RWPE2 (cell line): Measurements from ENCODE around the gene THRB.

Experiments
- ATAC-seq: fragments of 200-7000 bp; cut with Tn5 transposase; 3 replicates; pipeline ENCODE4 v1.9.1; 2021; ENCODE audit warnings: low read depth
- DNase-seq: peaks from one replicate; pipeline ENCODE4 v3.0.0-alpha.2; 2020; ENCODE audit warnings: low spot score
- H3K27ac ChIP-seq: fragments of 450-650 bp; 2 replicates; pipeline ENCODE4 v1.5.1; 2017; ENCODE audit warnings: mild to moderate bottlenecking; ENCODE audit not compliant: poor library complexity, severe bottlenecking
- H3K27me3 ChIP-seq: fragments of 250-450 bp; sonication (Bioruptor Pico); 2 replicates; pipeline ENCODE4 v1.5.1; 2021; ENCODE audit warnings: mild to moderate bottlenecking, moderate library complexity; ENCODE audit not compliant: insufficient read depth, poor library complexity, severe bottlenecking
- H3K36me3 ChIP-seq: fragments of 250-450 bp; sonication (Bioruptor Pico); 2 replicates; pipeline ENCODE4 v1.5.1; 2020; ENCODE audit warnings: low read depth, mild to moderate bottlenecking, moderate library complexity
- H3K4me1 ChIP-seq: fragments of 250-450 bp; sonication (Bioruptor Pico); 2 replicates; pipeline ENCODE4 v1.5.1; 2021; ENCODE audit warnings: mild to moderate bottlenecking, moderate library complexity; ENCODE audit not compliant: insufficient read depth, poor library complexity, severe bottlenecking
- H3K4me3 ChIP-seq: fragments of 250-450 bp; sonication (Bioruptor Pico); 2 replicates; pipeline ENCODE4 v1.5.1; 2021; ENCODE audit warnings: mild to moderate bottlenecking, moderate library complexity; ENCODE audit not compliant: severe bottlenecking
- H3K9me3 ChIP-seq: fragments of 250-450 bp; sonication (Bioruptor Pico); 2 replicates; pipeline ENCODE4 v1.5.1; 2021; ENCODE audit warnings: mild to moderate bottlenecking, moderate library complexity; ENCODE audit not compliant: severe bottlenecking
- CTCF ChIP-seq: fragments of 450-650 bp; IDR thresholded peaks from one replicate; pipeline ENCODE4 v1.5.1; 2017; ENCODE audit warnings: mild to moderate bottlenecking, moderate library complexity; ENCODE audit not compliant: poor library complexity, severe bottlenecking

Gene THRB

GRCh38 chr3:24451461-24452099 is 43.1 kb downstream of the THRB start:
- Histone ChIP-seq H3K27me3 (no peaks in the 10 kb centered on the region), H3K9me3 (no peaks in the 10 kb centered on the region), H3K4me3 (no peak overlapping the region), H3K4me1 (peaks cover 5% of the 10 kb centered on the region), H3K36me3 (no peaks in the 10 kb centered on the region), H3K27ac (no peak overlapping the region)
- TF ChIP-seq CTCF: no peak
- no peak for DNase-seq
- ATAC-seq: peak; percentile 91

GRCh38 chr3:24450160-24450907 is 44.3 kb downstream of the THRB start:
- H3K27ac ChIP-seq: no peak overlapping the region
- DNase-seq (no peak), ATAC-seq (no peak)
- H3K9me3 ChIP-seq: no peaks in the 10 kb centered on the region
- H3K27me3 ChIP-seq: no peaks in the 10 kb centered on the region
- H3K4me1 ChIP-seq: peaks cover 5% of the 10 kb centered on the region
- no peaks in the 10 kb centered on the region for H3K36me3 ChIP-seq
- no peak for TF ChIP-seq CTCF
- H3K4me3 ChIP-seq: no peak overlapping the region

GRCh38 chr3:24447836-24448235 is 46.8 kb downstream of the THRB start:
- Histone ChIP-seq H3K27ac (no peak overlapping the region), H3K36me3 (no peaks in the 10 kb centered on the region), H3K4me1 (peaks cover 5% of the 10 kb centered on the region), H3K27me3 (no peaks in the 10 kb centered on the region), H3K4me3 (no peak overlapping the region), H3K9me3 (no peaks in the 10 kb centered on the region)
- no peak for TF ChIP-seq CTCF
- ATAC-seq (no peak), DNase-seq (no peak)

GRCh38 chr3:24446032-24446431 is 48.6 kb downstream of the THRB start:
- Histone ChIP-seq H3K36me3 (no peaks in the 10 kb centered on the region), H3K27ac (no peak overlapping the region)
- no peak for TF ChIP-seq CTCF

GRCh38 chr3:24443476-24443875 is 51.2 kb downstream of the THRB start:
- Histone ChIP-seq H3K27ac (no peak overlapping the region), H3K4me1 (no peaks in the 10 kb centered on the region), H3K27me3 (no peaks in the 10 kb centered on the region), H3K36me3 (no peaks in the 10 kb centered on the region), H3K9me3 (no peaks in the 10 kb centered on the region), H3K4me3 (no peak overlapping the region)
- no peak for TF ChIP-seq CTCF
- no peak for ATAC-seq
- DNase-seq: no peak

More at GRCh38 chr3:24446032-24446431, 48.6 kb downstream of the THRB start:
- no peak for ATAC-seq
- Histone ChIP-seq H3K4me1 (no peaks in the 10 kb centered on the region), H3K4me3 (no peak overlapping the region), H3K9me3 (no peaks in the 10 kb centered on the region), H3K27me3 (no peaks in the 10 kb centered on the region)
- no peak for DNase-seq
